ENCODE results near the gene HINT2. TPM values are rescaled to one million over a fixed set of nuclear protein-coding genes. Genes with fewer than 3 reads are reported as not detected.

HINT2 gene
- polyA plus RNA-seq, 3 donors, result 54.7 to 111 (median 63.3) TPM

- WGBS, 3 donors, result 76 to 83% (median 77%) methylated on average over 3 of the region's 3 CpGs
- H3K27ac ChIP-seq (ENCODE audit: low read depth, low read length), result no peak overlapping the region
These were observed 28.0 kb upstream of the HINT2 start for GRCh38 chr9:35842795-35843194.

- WGBS, 3 donors, result 88 to 91% (median 90%) methylated on average over 17 of the region's 17 CpGs
- no peak overlapping the region for H3K27ac ChIP-seq (ENCODE audit: low read depth, low read length)
These were observed 27.3 kb upstream of the HINT2 start for GRCh38 chr9:35842020-35842745.

DNA sequence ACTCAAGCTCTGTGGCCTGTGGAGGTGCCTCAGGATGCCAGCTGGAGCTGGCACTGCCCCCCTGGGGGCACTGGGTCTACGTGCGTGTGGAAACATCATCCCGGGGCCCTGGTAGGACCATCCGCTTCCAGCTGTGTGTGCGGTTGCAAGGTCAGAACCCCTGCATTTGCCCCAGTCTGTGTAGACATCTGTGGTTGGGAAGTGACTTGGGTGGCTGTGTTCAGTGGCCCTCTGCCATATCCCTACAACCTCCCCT is 26.7 kb upstream of the HINT2 start:
- 70 to 94% (median 75%) methylated on average over 5 of the region's 5 CpGs for WGBS, 3 donors
- no peak overlapping the region for H3K27ac ChIP-seq (ENCODE audit: low read depth, low read length)

- WGBS, 3 donors, result 91 to 96% (median 93%) methylated on average over 14 to 15 of the region's 15 CpGs
- no peak overlapping the region for H3K27ac ChIP-seq (ENCODE audit: low read depth, low read length)
These were observed 26.2 kb upstream of the HINT2 start for GRCh38 chr9:35840881-35841644.

- WGBS, 3 donors, result 88 to 93% (median 88%) methylated on average over 5 of the region's 5 CpGs
- no peak overlapping the region for H3K27ac ChIP-seq (ENCODE audit: low read depth, low read length)
These were observed 25.1 kb upstream of the HINT2 start for GRCh38 chr9:35839926-35840325.

- WGBS, 3 donors, result 97 to 99% (median 99%) methylated on average over 5 of the region's 5 CpGs
- H3K27ac ChIP-seq (ENCODE audit: low read depth, low read length), result no peak overlapping the region
These were observed 21.8 kb upstream of the HINT2 start for GRCh38 chr9:35836595-35836994.

DNA sequence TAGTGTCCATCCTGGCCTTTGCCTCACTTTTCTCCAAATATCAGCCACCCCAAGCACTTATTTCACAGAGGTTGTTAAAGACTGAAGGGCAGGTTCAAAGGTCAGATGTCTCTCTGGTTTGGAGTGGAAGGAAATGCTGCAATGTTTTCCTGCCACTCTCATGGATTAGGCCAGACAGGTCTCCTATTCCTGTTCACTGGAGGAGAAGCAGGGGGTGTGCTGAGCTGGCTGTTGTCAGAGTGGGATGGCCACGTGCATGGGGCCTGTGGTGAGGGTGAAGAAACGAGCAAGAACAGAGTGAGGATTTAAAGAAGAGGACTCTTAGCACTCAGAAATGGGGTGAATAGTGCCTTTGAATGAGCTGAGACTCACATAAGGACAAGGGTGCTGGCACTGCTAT is 20.9 kb upstream of the HINT2 start:
- H3K27ac ChIP-seq (ENCODE audit: low read depth, low read length), result no peak overlapping the region
- 52 to 74% (median 60%) methylated on average over 2 of the region's 2 CpGs for WGBS, 3 donors

DNA sequence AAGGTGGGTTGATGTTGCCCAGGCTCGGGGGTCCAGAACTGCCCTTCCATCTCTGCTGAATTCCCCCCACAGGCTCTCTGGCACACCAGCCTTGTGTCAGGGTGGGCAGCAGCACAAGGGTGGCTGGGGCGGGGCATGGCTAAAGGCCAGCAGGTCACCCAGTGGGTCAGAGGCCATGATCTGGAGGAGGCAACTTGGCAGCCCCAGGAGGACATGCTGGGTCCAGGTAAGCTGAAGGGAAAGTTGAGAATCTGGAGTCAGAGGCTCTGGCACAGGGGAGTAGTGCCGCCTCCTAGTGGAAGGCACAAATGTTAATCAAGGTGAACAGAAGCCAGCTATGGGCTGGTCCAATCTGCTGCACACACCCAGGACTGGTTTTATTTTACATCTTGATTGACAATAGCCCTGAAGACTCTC is 20.4 kb upstream of the HINT2 start:
- 77 to 93% (median 90%) methylated on average over 3 of the region's 3 CpGs for WGBS, 3 donors
- H3K27ac ChIP-seq (ENCODE audit: low read depth, low read length), result no peak overlapping the region

GRCh38 chr9:35834260-35835215 is 19.7 kb upstream of the HINT2 start:
- 77 to 81% (median 78%) methylated on average over 14 of the region's 14 CpGs for WGBS, 3 donors
- H3K27ac ChIP-seq (ENCODE audit: low read depth, low read length), result no peak overlapping the region

GRCh38 chr9:35832814-35833213 is 18.0 kb upstream of the HINT2 start:
- 57 to 81% (median 77%) methylated on average over 5 of the region's 5 CpGs for WGBS, 3 donors

DNA sequence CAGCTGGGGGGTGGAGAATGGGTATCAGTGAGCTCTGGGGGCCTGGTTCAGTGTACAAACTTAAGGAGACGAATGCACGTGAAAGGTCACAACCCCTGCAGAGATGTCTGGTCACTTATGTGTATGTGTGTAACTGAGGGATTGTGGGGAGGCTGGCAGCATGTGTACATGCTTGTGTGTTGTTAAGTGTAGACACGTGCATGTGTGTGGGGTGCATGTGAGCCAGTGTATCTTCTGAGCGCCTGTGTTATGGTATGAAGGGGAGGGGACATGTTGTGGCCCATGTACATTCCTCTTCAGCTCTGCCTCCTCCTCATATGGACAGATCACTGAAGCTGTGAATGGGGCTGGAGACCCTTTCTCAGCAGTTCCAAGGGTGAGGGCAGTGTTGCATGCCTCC is 16.2 kb upstream of the HINT2 start:
- WGBS, 3 donors, result 83 to 85% (median 83%) methylated on average over 4 of the region's 4 CpGs
- no peak overlapping the region for H3K27ac ChIP-seq (ENCODE audit: low read depth, low read length)

More at GRCh38 chr9:35832814-35833213, 18.0 kb upstream of the HINT2 start:
- no peak overlapping the region for H3K27ac ChIP-seq (ENCODE audit: low read depth, low read length)

GRCh38 chr9:35829764-35830096 is 14.9 kb upstream of the HINT2 start:
- WGBS, 3 donors, result 27 to 67% (median 51%) methylated on average over 2 of the region's 2 CpGs
- no peak overlapping the region for H3K27ac ChIP-seq (ENCODE audit: low read depth, low read length)

DNA sequence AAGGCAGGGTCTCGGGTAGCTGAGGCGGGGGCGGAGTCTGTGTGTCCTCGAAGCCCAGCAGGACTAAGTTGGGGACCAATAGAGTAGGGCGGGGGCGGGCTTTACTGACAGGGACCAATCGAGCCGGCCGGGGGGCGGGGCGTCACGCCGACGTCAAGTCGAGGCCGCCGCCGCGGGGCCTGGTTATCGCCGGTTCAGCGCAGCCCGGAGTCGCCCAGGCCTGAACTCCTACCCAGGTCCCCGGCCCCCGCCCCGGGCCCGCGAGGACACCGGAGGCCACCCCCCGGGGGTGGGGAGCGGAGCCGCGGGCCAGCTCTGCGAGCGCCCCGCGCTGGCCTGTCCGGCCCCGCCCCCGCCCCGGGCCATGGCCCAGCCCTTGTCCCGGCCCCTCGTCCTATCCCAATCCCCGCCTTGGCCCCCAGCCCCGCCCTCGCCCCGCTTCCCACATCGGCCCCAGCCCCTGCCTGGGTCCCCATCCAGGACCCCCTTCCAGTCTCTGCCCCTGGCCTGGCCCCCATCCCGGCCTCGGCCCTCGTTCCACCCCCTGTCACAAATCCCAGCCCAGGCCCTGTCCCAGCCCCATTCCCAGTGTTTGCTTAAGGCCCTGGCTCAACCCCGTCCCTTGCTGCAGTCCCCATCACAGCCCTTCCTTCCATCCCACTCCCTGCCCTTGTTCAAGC is 14.4 kb upstream of the HINT2 start, which contains the start of gene TMEM8B:
Gene TMEM8B, plus strand, starts transcription at position 145 of the 680 bp plus-strand sequence. Its CDS starts 220 bp downstream, at position 365.
- WGBS, 3 donors, result 0 to 2% (median 1%) methylated on average over 20 to 53 of the region's 53 CpGs
- no peak within 1 kb of the TSS for H3K27ac ChIP-seq (ENCODE audit: low read depth, low read length)

- H3K27ac ChIP-seq (ENCODE audit: low read depth, low read length), result no peak within 1 kb of the TSS
- WGBS, 3 donors, result 1 to 2% (median 2%) methylated on average over 21 of the region's 21 CpGs
These were observed 13.9 kb upstream of the HINT2 start, which contains the start of gene FAM221B for GRCh38 chr9:35828716-35829083. TSS of gene FAM221B (minus strand) at chr9:35828732. CDS start at chr9:35826161, 2,571 bp downstream.

DNA sequence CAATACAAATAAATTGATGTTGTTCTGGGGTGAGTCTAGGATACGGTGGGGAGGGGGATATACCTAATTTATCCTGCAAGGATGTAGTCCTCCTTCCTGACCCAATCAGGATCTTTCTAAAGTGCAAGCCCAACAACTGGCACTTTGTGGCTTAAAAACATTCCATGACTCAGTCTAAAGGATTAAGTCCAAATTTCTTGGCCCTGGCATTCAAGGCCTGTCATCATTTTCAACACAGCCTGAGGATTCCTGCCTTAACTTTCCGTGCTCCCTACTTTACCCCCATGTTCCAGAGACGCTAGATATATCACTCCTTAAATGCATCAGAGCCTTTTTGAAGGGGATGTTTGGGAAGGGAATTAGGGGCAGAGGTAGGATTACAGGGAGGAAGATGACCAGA is 12.6 kb upstream of the HINT2 start:
- WGBS, 3 donors, result 86 to 88% (median 87%) methylated on average over 3 of the region's 3 CpGs
- no peak overlapping the region for H3K27ac ChIP-seq (ENCODE audit: low read depth, low read length)

GRCh38 chr9:35826071-35826701 is 11.3 kb upstream of the HINT2 start:
- WGBS, 3 donors, result 22 to 37% (median 26%) methylated on average over 4 of the region's 4 CpGs
- no peak overlapping the region for H3K27ac ChIP-seq (ENCODE audit: low read depth, low read length)

DNA sequence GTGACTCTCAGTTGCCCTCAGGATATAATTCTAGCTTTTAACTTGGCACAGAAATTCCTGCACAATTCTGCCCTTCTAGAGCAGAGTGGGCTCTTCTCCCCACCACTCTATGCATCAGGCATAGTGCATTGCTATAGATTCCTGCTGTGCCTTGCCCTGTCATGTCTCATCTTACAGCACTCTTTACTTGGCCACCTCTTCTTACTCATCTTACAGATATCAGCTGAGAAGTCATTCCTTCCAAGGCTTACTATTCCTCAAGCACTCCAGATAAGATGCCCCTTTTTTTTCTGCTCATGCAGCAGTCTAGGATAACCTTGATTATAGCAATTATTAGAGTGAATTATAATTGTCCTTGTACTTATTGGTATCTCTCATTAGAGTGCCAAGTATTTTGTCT is 8.1 kb upstream of the HINT2 start:
- no peak overlapping the region for H3K27ac ChIP-seq (ENCODE audit: low read depth, low read length)

GRCh38 chr9:35820076-35820475 is 5.2 kb upstream of the HINT2 start:
- H3K27ac ChIP-seq (ENCODE audit: low read depth, low read length), result no peak overlapping the region

Measured in adipose tissue (tissue), 3 donors.